IMR-90 (cell line): Measurements from ENCODE around the gene RANGRF. TPM values are rescaled to one million over a fixed set of nuclear protein-coding genes. Genes with fewer than 3 reads are reported as not detected.

Experiments
- ATAC-seq: fragments of 200-7000 bp; cut with Tn5 transposase; 2 replicates; pipeline ENCODE4 v1.9.1; 2020; ENCODE audit warnings: low read depth, mild to moderate bottlenecking, moderate library complexity
- BruUV-seq: library from RNA; stranded (reverse); fragments of 400-500 nt; replicated peaks from 2 replicates; lab custom pipeline; 2021; lab: Mats Ljungman, UMichigan
- CTCF ChIA-PET: fragments of 300-600 bp; formaldehyde crosslinking; extraction: SDS; loops from one replicate; lab custom pipeline; 2021; ENCODE audit warnings: antibody characterized with exemption; lab: Yijun Ruan, JAX
- POLR2A ChIA-PET: fragments of 300-600 bp; sonication (Branson Sonifier 250); formaldehyde crosslinking; loops from one replicate; lab custom pipeline; 2022; ENCODE audit warnings: antibody characterized with exemption; ENCODE audit not compliant: unreplicated experiment; lab: Charles Lee
- DNase-seq: peaks from one replicate; pipeline ENCODE4 v3.0.0; 2013
- H2AFZ ChIP-seq: replicated peaks from 2 replicates; pipeline ENCODE3; 2013; ENCODE audit warnings: low read length, mild to moderate bottlenecking; ENCODE audit not compliant: poor library complexity
- H2AK5ac ChIP-seq: 2 replicates; pipeline ENCODE4 v1.6.1; 2013; ENCODE audit warnings: low read depth, low read length, inconsistent platforms
- H2AK9ac ChIP-seq: replicated peaks from 2 replicates; pipeline ENCODE3; 2013; ENCODE audit warnings: mild to moderate bottlenecking, low read depth, low read length, moderate library complexity; ENCODE audit not compliant: poor library complexity
- H2BK120ac ChIP-seq: 2 replicates; pipeline ENCODE4 v1.6.1; 2013; ENCODE audit warnings: low read depth, low read length, inconsistent platforms
- H2BK15ac ChIP-seq: 3 replicates; pipeline ENCODE4 v1.6.1; 2013; ENCODE audit warnings: low read depth, low read length, inconsistent platforms
- H2BK20ac ChIP-seq: 2 replicates; pipeline ENCODE4 v1.6.1; 2013; ENCODE audit warnings: low read depth, mild to moderate bottlenecking, inconsistent platforms, low read length, moderate library complexity
- H2BK5ac ChIP-seq: 2 replicates; pipeline ENCODE4 v1.6.1; 2013; ENCODE audit warnings: mild to moderate bottlenecking, low read depth, low read length, inconsistent platforms; ENCODE audit not compliant: poor library complexity, severe bottlenecking
- H3K14ac ChIP-seq: replicated peaks from 2 replicates; pipeline ENCODE4 v1.6.1; 2013; ENCODE audit warnings: low read depth, low read length, inconsistent platforms
- H3K18ac ChIP-seq: 2 replicates; pipeline ENCODE4 v1.6.1; 2013; ENCODE audit warnings: low read depth, low read length, control low read depth
- H3K23ac ChIP-seq: 2 replicates; pipeline ENCODE4 v1.6.1; 2013; ENCODE audit warnings: low read depth, low read length, inconsistent platforms
- H3K27ac ChIP-seq: 2 replicates; pipeline ENCODE4 v1.5.1; 2013; ENCODE audit warnings: mild to moderate bottlenecking, control low read depth, low read length; ENCODE audit not compliant: insufficient read depth
- H3K27me3 ChIP-seq: 2 replicates; pipeline ENCODE4 v1.6.1; 2013; ENCODE audit warnings: low read length; ENCODE audit not compliant: control insufficient read depth, insufficient read depth
- H3K36me3 ChIP-seq: 2 replicates; pipeline ENCODE4 v1.6.1; 2013; ENCODE audit warnings: low read length, mixed read lengths; ENCODE audit not compliant: control insufficient read depth, insufficient read depth
- H3K4ac ChIP-seq: 2 replicates; pipeline ENCODE4 v1.6.1; 2013; ENCODE audit warnings: low read depth, low read length, inconsistent platforms
- H3K4me1 ChIP-seq: 2 replicates; pipeline ENCODE4 v1.6.1; 2013; ENCODE audit warnings: low read length, mixed read lengths; ENCODE audit not compliant: control insufficient read depth, insufficient read depth
- H3K4me2 ChIP-seq: 2 replicates; pipeline ENCODE4 v1.6.1; 2013; ENCODE audit warnings: low read depth, mild to moderate bottlenecking, control low read depth, low read length, moderate library complexity
- H3K4me3 ChIP-seq: 2 replicates; pipeline ENCODE4 v1.5.1; 2013; ENCODE audit warnings: low read depth, mild to moderate bottlenecking, control low read depth, low read length, moderate library complexity; ENCODE audit not compliant: insufficient read depth
- H3K56ac ChIP-seq: 2 replicates; pipeline ENCODE4 v1.6.1; 2013; ENCODE audit warnings: low read length, inconsistent platforms; ENCODE audit not compliant: insufficient read depth; ENCODE audit errors: extremely low read depth
- H3K79me1 ChIP-seq, 2 experiments: 2 replicates each; pipeline ENCODE4 v1.6.1; 2013; ENCODE audit warnings: low read length in 2 of 2, inconsistent platforms in 1 of 2, low read depth in 1 of 2
- H3K9ac ChIP-seq: 2 replicates; pipeline ENCODE4 v1.6.1; 2013; ENCODE audit warnings: low read depth, low read length, control low read depth
- H3K9me1 ChIP-seq: 2 replicates; pipeline ENCODE4 v1.6.1; 2013; ENCODE audit warnings: low read length, inconsistent platforms; ENCODE audit not compliant: insufficient read depth
- H3K9me3 ChIP-seq: 2 replicates; pipeline ENCODE4 v1.6.1; 2013; ENCODE audit warnings: low read length; ENCODE audit not compliant: control insufficient read depth, insufficient read depth
- H4K20me1 ChIP-seq: 2 replicates; pipeline ENCODE4 v1.6.1; 2013; ENCODE audit warnings: low read length, inconsistent platforms; ENCODE audit not compliant: insufficient read depth
- H4K5ac ChIP-seq: 2 replicates; pipeline ENCODE4 v1.6.1; 2013; ENCODE audit warnings: mild to moderate bottlenecking, low read depth, low read length, control low read depth
- H4K8ac ChIP-seq, 2 experiments: 2 replicates each; pipeline ENCODE4 v1.6.1; 2013; ENCODE audit warnings: low read depth in 2 of 2, low read length in 2 of 2, control low read depth in 1 of 2, inconsistent platforms in 1 of 2
- H4K91ac ChIP-seq: 2 replicates; pipeline ENCODE4 v1.6.1; 2013; ENCODE audit warnings: low read depth, low read length, inconsistent platforms; ENCODE audit not compliant: insufficient read depth
- BHLHE40 ChIP-seq: fragments of 150-350 bp; IDR thresholded peaks from 2 replicates; pipeline ENCODE4 v1.6.1; 2016; ENCODE audit warnings: mild to moderate bottlenecking, low read depth, low read length
- CEBPB ChIP-seq: IDR thresholded peaks from 2 replicates; pipeline ENCODE4 v1.6.1; 2012; ENCODE audit warnings: low read depth, low read length, improper control_type of control experiment
- MAFK ChIP-seq: IDR thresholded peaks from 2 replicates; pipeline ENCODE4 v1.6.1; 2012; ENCODE audit warnings: low read depth, low read length, improper control_type of control experiment
- MXI1 ChIP-seq: IDR thresholded peaks from 2 replicates; pipeline ENCODE4 v1.6.1; 2012; ENCODE audit warnings: low read depth, mild to moderate bottlenecking, low read length, moderate library complexity, borderline replicate concordance
- RAD21 ChIP-seq: IDR thresholded peaks from 2 replicates; pipeline ENCODE4 v1.6.1; 2012; ENCODE audit warnings: low read length, improper control_type of control experiment
- RCOR1 ChIP-seq: IDR thresholded peaks from 2 replicates; pipeline ENCODE4 v1.6.1; 2012; ENCODE audit warnings: mild to moderate bottlenecking, low read length, improper control_type of control experiment; ENCODE audit not compliant: insufficient replicate concordance
- RFX5 ChIP-seq: IDR thresholded peaks from 2 replicates; pipeline ENCODE4 v1.8.0; 2012; ENCODE audit warnings: low read depth, mild to moderate bottlenecking, low read length, moderate library complexity
- SMC3 ChIP-seq: fragments of 150-350 bp; IDR thresholded peaks from 2 replicates; pipeline ENCODE4 v1.6.1; 2016; ENCODE audit warnings: low read depth, mild to moderate bottlenecking, antibody characterized with exemption, low read length, moderate library complexity
- WGBS, 2 experiments: methylation state at CpG; one replicate each; pipeline versions ENCODE4 v1.1.5 to v1.1.7; 2013; ENCODE audit warnings: missing lambda C conversion rate in 2 of 2; ENCODE audit not compliant: insufficient read length in 1 of 2; ENCODE audit errors: extremely low coverage in 2 of 2; 5-methylcytosine and 5-hydroxymethylcytosine counted together
- dilution Hi-C: fragments of 300-500 bp; cut with HindIII; formaldehyde crosslinking; loops from one replicate; pipeline ENCODE4 v1.14.3; 2018; ENCODE audit warnings: low sequenced_read_pairs; ENCODE audit not compliant: unreplicated experiment
- in situ Hi-C: fragments of 300-500 bp; cut with MboI; formaldehyde crosslinking; loops from 3 replicates; pipeline ENCODE4 v1.14.3; 2019; ENCODE audit warnings: low sequenced_read_pairs, inconsistent platforms, mixed read lengths
- intact Hi-C: fragments of 100-400 bp; cut with micrococcal nuclease; formaldehyde crosslinking; loops from 2 replicates; pipeline ENCODE4 v1.10.0; 2022
- polyA plus RNA-seq, 3 experiments: library from polyadenylated mRNA; depleted of rRNA; stranded (reverse); fragments of >200 nt; gene quantifications; 2 replicates each; pipeline ENCODE4 v1.2.3, GENCODE V29; 2012; ENCODE audit warnings: low replicate concordance in 1 of 3
- total RNA-seq: library from RNA; depleted of rRNA; stranded (reverse); fragments of >200 nt; gene quantifications from 2 replicates; pipeline ENCODE4 v1.2.3, GENCODE V29; 2012
- TF ChIP-seq, protein P1 (sequence below): conservative IDR thresholded peaks from 2 replicates; pipeline ENCODE4 v1.5.1; 2012; ENCODE audit warnings: mild to moderate bottlenecking, low read depth, low read length, improper control_type of control experiment

RANGRF gene
- total and polyA plus RNA-seq, 2 of the 4 experiments (the other 2 are of a cell fraction): 19.5 to 36.6 TPM

GRCh38 chr17:8310601-8311123, 22.2 kb downstream of the RANGRF start:
- Histone ChIP-seq H3K9ac (no peak overlapping the region), H3K23ac (no peak overlapping the region), H3K4me2 (no peak overlapping the region), H4K8ac (no peak overlapping the region), H3K56ac (no peak overlapping the region), H2AK9ac (no peak overlapping the region), H3K4ac (no peak overlapping the region), H3K4me3 (no peak overlapping the region), H3K14ac (no peak overlapping the region), H4K20me1 (no peaks in the 10 kb centered on the region), H4K91ac (no peak overlapping the region), H3K79me1 (no peaks in the 10 kb centered on the region), H2BK120ac (no peak overlapping the region), H3K9me3 (no peaks in the 10 kb centered on the region), H2AFZ (no peak overlapping the region), H2BK20ac (no peak overlapping the region), H4K5ac (no peak overlapping the region), H3K4me1 (no peaks in the 10 kb centered on the region; the same call in 1 of the 2 replicates), H2BK5ac (no peak overlapping the region), H3K36me3 (no peaks in the 10 kb centered on the region), H2BK15ac (no peak overlapping the region), H3K18ac (no peak overlapping the region), H3K9me1 (no peaks in the 10 kb centered on the region), H2AK5ac (no peak overlapping the region), H3K27me3 (peaks cover 56% of the 10 kb centered on the region), H3K27ac (no peak overlapping the region)
- intact Hi-C loops (no loop called here), in situ Hi-C loops (loop anchor here (25.0 kb wide), 1 partner anchor 223 kb away; the partner anchor contains the start of gene ALOX12B), dilution Hi-C loops (no loop called here)
- no CpG with 5 or more reads among the region's 10 CpGs for WGBS, 2 experiments
- no peak for DNase-seq
- no peak for ATAC-seq
- ChIA-PET POLR2A (no interaction called here), CTCF (interaction anchor here (0.5 kb wide), 1 partner anchor 12 kb away, joined by 4 read pairs; no protein-coding TSS in a partner anchor)
- no peak for TF ChIP-seq MXI1
- TF ChIP-seq, protein P1, sequence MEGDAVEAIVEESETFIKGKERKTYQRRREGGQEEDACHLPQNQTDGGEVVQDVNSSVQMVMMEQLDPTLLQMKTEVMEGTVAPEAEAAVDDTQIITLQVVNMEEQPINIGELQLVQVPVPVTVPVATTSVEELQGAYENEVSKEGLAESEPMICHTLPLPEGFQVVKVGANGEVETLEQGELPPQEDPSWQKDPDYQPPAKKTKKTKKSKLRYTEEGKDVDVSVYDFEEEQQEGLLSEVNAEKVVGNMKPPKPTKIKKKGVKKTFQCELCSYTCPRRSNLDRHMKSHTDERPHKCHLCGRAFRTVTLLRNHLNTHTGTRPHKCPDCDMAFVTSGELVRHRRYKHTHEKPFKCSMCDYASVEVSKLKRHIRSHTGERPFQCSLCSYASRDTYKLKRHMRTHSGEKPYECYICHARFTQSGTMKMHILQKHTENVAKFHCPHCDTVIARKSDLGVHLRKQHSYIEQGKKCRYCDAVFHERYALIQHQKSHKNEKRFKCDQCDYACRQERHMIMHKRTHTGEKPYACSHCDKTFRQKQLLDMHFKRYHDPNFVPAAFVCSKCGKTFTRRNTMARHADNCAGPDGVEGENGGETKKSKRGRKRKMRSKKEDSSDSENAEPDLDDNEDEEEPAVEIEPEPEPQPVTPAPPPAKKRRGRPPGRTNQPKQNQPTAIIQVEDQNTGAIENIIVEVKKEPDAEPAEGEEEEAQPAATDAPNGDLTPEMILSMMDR: no peak
- TF ChIP-seq RFX5: no peak
- TF ChIP-seq MAFK: no peak
- no peak for TF ChIP-seq CEBPB
- TF ChIP-seq BHLHE40: no peak
- no peak for TF ChIP-seq SMC3
- TF ChIP-seq RAD21: no peak
- TF ChIP-seq RCOR1: no peak
- no TSS peak for BruUV-seq
